ENCODE measurements around the gene SCAF4.

The SCAF4 gene

GRCh38 chr21:31671931-31672330 lies 60.0 kb downstream of the SCAF4 start:
- Histone ChIP-seq H3K4me3 (ENCODE audit: control insufficient read depth in 1 of 7, extremely low read depth in 1 of 7, insufficient read depth in 4 of 7, low read depth in 2 of 7, low read length in 6 of 7) (no peak overlapping the region), H3K27me3 (replicated peaks in 2 of 5; ENCODE audit: control insufficient read depth in 4 of 5, insufficient read depth in 5 of 5, low read length in 4 of 5) (no peaks in the 10 kb centered on the region), H3K9me3 (ENCODE audit: control extremely low read depth in 1 of 5, control insufficient read depth in 4 of 5, insufficient read depth in 2 of 5, low read depth in 1 of 5, low read length in 4 of 5) (no peaks in the 10 kb centered on the region), H3K4me1 (ENCODE audit: control extremely low read depth in 1 of 4, control insufficient read depth in 4 of 4, insufficient read depth in 4 of 4, low read length in 3 of 4) (peaks cover 0 to 2% (median under 1%) of the 10 kb centered on the region in 4 experiments), H3K36me3 (ENCODE audit: control insufficient read depth in 4 of 4, insufficient read depth in 4 of 4, low read length in 3 of 4) (peaks cover 4 to 43% (median 26%) of the 10 kb centered on the region in 4 experiments), H3K27ac (ENCODE audit: insufficient read depth in 1 of 2, low read depth in 1 of 2, low read length in 2 of 2, poor library complexity in 1 of 2, severe bottlenecking in 2 of 2) (no peak overlapping the region)
- 97% methylated on average over 12 of the region's 17 CpGs for WGBS (ENCODE audit: insufficient coverage)
- CTCF ChIA-PET = no interaction called here
- POLR2A ChIA-PET = no interaction called here
- no peak for DNase-seq

GRCh38 chr21:31671146-31671716 lies 60.7 kb downstream of the SCAF4 start:
- CTCF ChIA-PET = no interaction called here
- Histone ChIP-seq H3K4me1 (ENCODE audit: control extremely low read depth in 1 of 4, control insufficient read depth in 4 of 4, insufficient read depth in 4 of 4, low read length in 3 of 4) (peaks cover 0 to 8% (median 4%) of the 10 kb centered on the region in 4 experiments), H3K27ac (ENCODE audit: insufficient read depth in 1 of 2, low read depth in 1 of 2, low read length in 2 of 2, poor library complexity in 1 of 2, severe bottlenecking in 2 of 2) (peak overlapping the region in 1 of 2 experiments; percentile 17), H3K36me3 (ENCODE audit: control insufficient read depth in 4 of 4, insufficient read depth in 4 of 4, low read length in 3 of 4) (peaks cover 5 to 45% (median 27%) of the 10 kb centered on the region in 4 experiments), H3K4me3 (ENCODE audit: control insufficient read depth in 1 of 7, extremely low read depth in 1 of 7, insufficient read depth in 4 of 7, low read depth in 2 of 7, low read length in 6 of 7) (no peak overlapping the region), H3K9me3 (ENCODE audit: control extremely low read depth in 1 of 5, control insufficient read depth in 4 of 5, insufficient read depth in 2 of 5, low read depth in 1 of 5, low read length in 4 of 5) (no peaks in the 10 kb centered on the region), H3K27me3 (replicated peaks in 2 of 5; ENCODE audit: control insufficient read depth in 4 of 5, insufficient read depth in 5 of 5, low read length in 4 of 5) (no peaks in the 10 kb centered on the region)
- WGBS (ENCODE audit: insufficient coverage) = 97% methylated on average over 12 of the region's 12 CpGs
- no peak for DNase-seq
- POLR2A ChIA-PET = no interaction called here

GRCh38 chr21:31670070-31670469 lies 61.8 kb downstream of the SCAF4 start:
- H3K27me3 ChIP-seq (replicated peaks in 2 of 5; ENCODE audit: control insufficient read depth in 4 of 5, insufficient read depth in 5 of 5, low read length in 4 of 5) = no peaks in the 10 kb centered on the region
- no peak for DNase-seq
- peaks cover 5 to 53% (median 27%) of the 10 kb centered on the region in 4 experiments for H3K36me3 ChIP-seq (ENCODE audit: control insufficient read depth in 4 of 4, insufficient read depth in 4 of 4, low read length in 3 of 4)
- POLR2A ChIA-PET = no interaction called here
- no CpG with 5 or more reads among the region's 6 CpGs for WGBS (ENCODE audit: insufficient coverage)
- CTCF ChIA-PET = no interaction called here
- H3K4me1 ChIP-seq (ENCODE audit: control extremely low read depth in 1 of 4, control insufficient read depth in 4 of 4, insufficient read depth in 4 of 4, low read length in 3 of 4) = peaks cover 0 to 12% (median 7%) of the 10 kb centered on the region in 4 experiments
- H3K27ac ChIP-seq (ENCODE audit: insufficient read depth in 1 of 2, low read depth in 1 of 2, low read length in 2 of 2, poor library complexity in 1 of 2, severe bottlenecking in 2 of 2) = no peak overlapping the region
- no peak overlapping the region for H3K4me3 ChIP-seq (ENCODE audit: control insufficient read depth in 1 of 7, extremely low read depth in 1 of 7, insufficient read depth in 4 of 7, low read depth in 2 of 7, low read length in 6 of 7)
- H3K9me3 ChIP-seq (ENCODE audit: control extremely low read depth in 1 of 5, control insufficient read depth in 4 of 5, insufficient read depth in 2 of 5, low read depth in 1 of 5, low read length in 4 of 5) = no peaks in the 10 kb centered on the region

- ChIA-PET POLR2A (no interaction called here), CTCF (no interaction called here)
- no peaks in the 10 kb centered on the region for H3K27me3 ChIP-seq (replicated peaks in 2 of 5; ENCODE audit: control insufficient read depth in 4 of 5, insufficient read depth in 5 of 5, low read length in 4 of 5)
- no peak overlapping the region for H3K4me3 ChIP-seq (ENCODE audit: control insufficient read depth in 1 of 7, extremely low read depth in 1 of 7, insufficient read depth in 4 of 7, low read depth in 2 of 7, low read length in 6 of 7)
- peaks cover 5 to 58% (median 33%) of the 10 kb centered on the region in 4 experiments for H3K36me3 ChIP-seq (ENCODE audit: control insufficient read depth in 4 of 4, insufficient read depth in 4 of 4, low read length in 3 of 4)
- DNase-seq = no peak
- peaks cover 0 to 14% (median 7%) of the 10 kb centered on the region in 4 experiments for H3K4me1 ChIP-seq (ENCODE audit: control extremely low read depth in 1 of 4, control insufficient read depth in 4 of 4, insufficient read depth in 4 of 4, low read length in 3 of 4)
- H3K9me3 ChIP-seq (ENCODE audit: control extremely low read depth in 1 of 5, control insufficient read depth in 4 of 5, insufficient read depth in 2 of 5, low read depth in 1 of 5, low read length in 4 of 5) = no peaks in the 10 kb centered on the region
- peak overlapping the region in 1 of 2 experiments; percentile 50 for H3K27ac ChIP-seq (ENCODE audit: insufficient read depth in 1 of 2, low read depth in 1 of 2, low read length in 2 of 2, poor library complexity in 1 of 2, severe bottlenecking in 2 of 2)
- no CpG with 5 or more reads among the region's 2 CpGs for WGBS (ENCODE audit: insufficient coverage)
These were observed 63.0 kb downstream of the SCAF4 start for GRCh38 chr21:31668651-31669491.

GRCh38 chr21:31667639-31668038 lies 64.3 kb downstream of the SCAF4 start:
- Histone ChIP-seq H3K27ac (ENCODE audit: insufficient read depth in 1 of 2, low read depth in 1 of 2, low read length in 2 of 2, poor library complexity in 1 of 2, severe bottlenecking in 2 of 2) (no peak overlapping the region), H3K27me3 (replicated peaks in 2 of 5; ENCODE audit: control insufficient read depth in 4 of 5, insufficient read depth in 5 of 5, low read length in 4 of 5) (no peaks in the 10 kb centered on the region), H3K36me3 (ENCODE audit: control insufficient read depth in 4 of 4, insufficient read depth in 4 of 4, low read length in 3 of 4) (peaks cover 7 to 67% (median 37%) of the 10 kb centered on the region in 4 experiments), H3K4me3 (ENCODE audit: control insufficient read depth in 1 of 7, extremely low read depth in 1 of 7, insufficient read depth in 4 of 7, low read depth in 2 of 7, low read length in 6 of 7) (no peak overlapping the region), H3K9me3 (ENCODE audit: control extremely low read depth in 1 of 5, control insufficient read depth in 4 of 5, insufficient read depth in 2 of 5, low read depth in 1 of 5, low read length in 4 of 5) (no peaks in the 10 kb centered on the region), H3K4me1 (ENCODE audit: control extremely low read depth in 1 of 4, control insufficient read depth in 4 of 4, insufficient read depth in 4 of 4, low read length in 3 of 4) (peaks cover 0 to 17% (median 7%) of the 10 kb centered on the region in 4 experiments)
- no peak for DNase-seq
- ChIA-PET CTCF (no interaction called here), POLR2A (no interaction called here)

GRCh38 chr21:31667132-31667531 lies 64.8 kb downstream of the SCAF4 start:
- CTCF ChIA-PET = interaction anchor here (1.6 kb wide), 1 partner anchor 8 kb away, joined by 5 read pairs; no protein-coding TSS in a partner anchor
- WGBS (ENCODE audit: insufficient coverage) = no CpG with 5 or more reads among the region's 5 CpGs

More at GRCh38 chr21:31667132-31667531, 64.8 kb downstream of the SCAF4 start:
- H3K36me3 ChIP-seq (ENCODE audit: control insufficient read depth in 4 of 4, insufficient read depth in 4 of 4, low read length in 3 of 4) = peaks cover 7 to 67% (median 38%) of the 10 kb centered on the region in 4 experiments
- H3K27ac ChIP-seq (ENCODE audit: insufficient read depth in 1 of 2, low read depth in 1 of 2, low read length in 2 of 2, poor library complexity in 1 of 2, severe bottlenecking in 2 of 2) = no peak overlapping the region
- H3K4me1 ChIP-seq (ENCODE audit: control extremely low read depth in 1 of 4, control insufficient read depth in 4 of 4, insufficient read depth in 4 of 4, low read length in 3 of 4) = peaks cover 0 to 17% (median 7%) of the 10 kb centered on the region in 4 experiments
- no peak for DNase-seq
- H3K9me3 ChIP-seq (ENCODE audit: control extremely low read depth in 1 of 5, control insufficient read depth in 4 of 5, insufficient read depth in 2 of 5, low read depth in 1 of 5, low read length in 4 of 5) = no peaks in the 10 kb centered on the region
- POLR2A ChIA-PET = interaction anchor here (0.7 kb wide), 1 partner anchor 8 kb away, joined by 3 read pairs; no protein-coding TSS in a partner anchor
- H3K27me3 ChIP-seq (replicated peaks in 2 of 5; ENCODE audit: control insufficient read depth in 4 of 5, insufficient read depth in 5 of 5, low read length in 4 of 5) = no peaks in the 10 kb centered on the region
- H3K4me3 ChIP-seq (ENCODE audit: control insufficient read depth in 1 of 7, extremely low read depth in 1 of 7, insufficient read depth in 4 of 7, low read depth in 2 of 7, low read length in 6 of 7) = no peak overlapping the region

Data from common myeloid progenitor, CD34-positive (primary cell).